ENCODE data around the gene VASH2.

- no peak for TF ChIP-seq CTCF (IDR thresholded peaks at IDR 0.05; ENCODE audit: control extremely low read depth in 1 of 3, insufficient read depth in 1 of 3, low read depth in 1 of 3, low read length in 3 of 3)
- TF ChIP-seq, protein P1, sequence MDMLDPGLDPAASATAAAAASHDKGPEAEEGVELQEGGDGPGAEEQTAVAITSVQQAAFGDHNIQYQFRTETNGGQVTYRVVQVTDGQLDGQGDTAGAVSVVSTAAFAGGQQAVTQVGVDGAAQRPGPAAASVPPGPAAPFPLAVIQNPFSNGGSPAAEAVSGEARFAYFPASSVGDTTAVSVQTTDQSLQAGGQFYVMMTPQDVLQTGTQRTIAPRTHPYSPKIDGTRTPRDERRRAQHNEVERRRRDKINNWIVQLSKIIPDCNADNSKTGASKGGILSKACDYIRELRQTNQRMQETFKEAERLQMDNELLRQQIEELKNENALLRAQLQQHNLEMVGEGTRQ (IDR thresholded peaks at IDR 0.05; ENCODE audit: low read length) = no peak
- TF ChIP-seq CEBPB (IDR thresholded peaks at IDR 0.05; ENCODE audit: low read depth, low read length) = no peak
- no peak for TF ChIP-seq RAD21 (IDR thresholded peaks at IDR 0.05 in 1 of 2, conservative IDR thresholded peaks at IDR 0.05 in 1 of 2; ENCODE audit: low read depth in 2 of 2, low read length in 2 of 2)
- no peak for TF ChIP-seq EZH2 (IDR thresholded peaks at IDR 0.05; ENCODE audit: low read depth, low read length, severe bottlenecking)
- TF ChIP-seq BRCA1 (IDR thresholded peaks at IDR 0.05; ENCODE audit: low read depth, low read length) = no peak
- no peak for TF ChIP-seq TAF1 (IDR thresholded peaks at IDR 0.05; ENCODE audit: low read depth, low read length)
- no peak for TF ChIP-seq CBX5 (IDR thresholded peaks at IDR 0.05; ENCODE audit: low read depth, low read length)
Observed at GRCh38 chr1:213032651-213033050, 82.3 kb downstream of the VASH2 start.
